Measurements from ENCODE around the gene GLIPR1L1. TPM values are rescaled to one million over a fixed set of nuclear protein-coding genes. Genes with fewer than 3 reads are reported as not detected.

The GLIPR1L1 gene
- total RNA-seq = not detected

- peak within 1 kb of the TSS; percentile 64 for H3K27ac Mint-ChIP-seq
- peak; percentile 90 for ATAC-seq (replicated peaks)
- no peaks in the 10 kb centered on the region for H3K9me3 Mint-ChIP-seq
- H3K4me3 Mint-ChIP-seq = peak within 1 kb of the TSS; percentile 86
- no peaks in the 10 kb centered on the region for H3K36me3 Mint-ChIP-seq (ENCODE audit: low read depth)
- H3K4me1 Mint-ChIP-seq = peaks cover 18% of the 10 kb centered on the region
- H3K27me3 Mint-ChIP-seq = peaks cover 7% of the 10 kb centered on the region
Measured at GRCh38 chr12:75334384-75335030, at the start of gene GLIPR1L1. TSS of gene GLIPR1L1 (plus strand) at chr12:75334670. CDS start at chr12:75334729, 59 bp downstream.

GRCh38 chr12:75288860-75289259 lies 45.6 kb upstream of the GLIPR1L1 start:
- H3K27me3 Mint-ChIP-seq = no peaks in the 10 kb centered on the region
- H3K27ac Mint-ChIP-seq = no peak overlapping the region
- no peak overlapping the region for H3K4me3 Mint-ChIP-seq
- H3K36me3 Mint-ChIP-seq (ENCODE audit: low read depth) = no peaks in the 10 kb centered on the region
- no peak for ATAC-seq (replicated peaks)
- H3K9me3 Mint-ChIP-seq = no peaks in the 10 kb centered on the region
- no peaks in the 10 kb centered on the region for H3K4me1 Mint-ChIP-seq

GRCh38 chr12:75289753-75290152 lies 44.7 kb upstream of the GLIPR1L1 start:
- no peaks in the 10 kb centered on the region for H3K4me1 Mint-ChIP-seq
- no peak overlapping the region for H3K4me3 Mint-ChIP-seq
- H3K27ac Mint-ChIP-seq = no peak overlapping the region
- no peaks in the 10 kb centered on the region for H3K9me3 Mint-ChIP-seq
- H3K36me3 Mint-ChIP-seq (ENCODE audit: low read depth) = no peaks in the 10 kb centered on the region
- no peak for ATAC-seq (replicated peaks)
- no peaks in the 10 kb centered on the region for H3K27me3 Mint-ChIP-seq

- H3K36me3 Mint-ChIP-seq (ENCODE audit: low read depth) = no peaks in the 10 kb centered on the region
- no peak overlapping the region for H3K4me3 Mint-ChIP-seq
- no peaks in the 10 kb centered on the region for H3K9me3 Mint-ChIP-seq
- no peak overlapping the region for H3K27ac Mint-ChIP-seq
- no peaks in the 10 kb centered on the region for H3K27me3 Mint-ChIP-seq
- no peak for ATAC-seq (replicated peaks)
- no peaks in the 10 kb centered on the region for H3K4me1 Mint-ChIP-seq
Measured at GRCh38 chr12:75291014-75291413, 43.5 kb upstream of the GLIPR1L1 start.

- Mint-ChIP-seq H3K4me1 (no peaks in the 10 kb centered on the region), H3K36me3 (ENCODE audit: low read depth) (no peaks in the 10 kb centered on the region)
Measured at GRCh38 chr12:75294336-75294735, 40.1 kb upstream of the GLIPR1L1 start.

GRCh38 chr12:75294797-75295196 lies 39.7 kb upstream of the GLIPR1L1 start:
- Mint-ChIP-seq H3K9me3 (no peaks in the 10 kb centered on the region), H3K27ac (no peak overlapping the region), H3K4me1 (no peaks in the 10 kb centered on the region), H3K4me3 (no peak overlapping the region), H3K36me3 (ENCODE audit: low read depth) (no peaks in the 10 kb centered on the region), H3K27me3 (no peaks in the 10 kb centered on the region)
- ATAC-seq (replicated peaks) = no peak

More at GRCh38 chr12:75294336-75294735, 40.1 kb upstream of the GLIPR1L1 start:
- no peaks in the 10 kb centered on the region for H3K27me3 Mint-ChIP-seq
- no peak overlapping the region for H3K4me3 Mint-ChIP-seq
- no peak for ATAC-seq (replicated peaks)
- H3K27ac Mint-ChIP-seq = no peak overlapping the region
- no peaks in the 10 kb centered on the region for H3K9me3 Mint-ChIP-seq

- H3K27ac Mint-ChIP-seq = no peak overlapping the region
- no peak for ATAC-seq (replicated peaks)
- H3K27me3 Mint-ChIP-seq = no peaks in the 10 kb centered on the region
- no peak overlapping the region for H3K4me3 Mint-ChIP-seq
- H3K4me1 Mint-ChIP-seq = no peaks in the 10 kb centered on the region
- H3K36me3 Mint-ChIP-seq (ENCODE audit: low read depth) = no peaks in the 10 kb centered on the region
- H3K9me3 Mint-ChIP-seq = no peaks in the 10 kb centered on the region
Measured at GRCh38 chr12:75302225-75302624, 32.2 kb upstream of the GLIPR1L1 start.

- H3K27me3 Mint-ChIP-seq = no peaks in the 10 kb centered on the region
- H3K4me3 Mint-ChIP-seq = no peak overlapping the region
- H3K27ac Mint-ChIP-seq = no peak overlapping the region
- no peaks in the 10 kb centered on the region for H3K9me3 Mint-ChIP-seq
- no peak for ATAC-seq (replicated peaks)
- H3K36me3 Mint-ChIP-seq (ENCODE audit: low read depth) = no peaks in the 10 kb centered on the region
- no peaks in the 10 kb centered on the region for H3K4me1 Mint-ChIP-seq
Measured at GRCh38 chr12:75302781-75303180, 31.7 kb upstream of the GLIPR1L1 start.

GRCh38 chr12:75305412-75306332 lies 28.8 kb upstream of the GLIPR1L1 start:
- Mint-ChIP-seq H3K4me3 (no peak overlapping the region), H3K9me3 (no peaks in the 10 kb centered on the region), H3K27ac (no peak overlapping the region), H3K27me3 (no peaks in the 10 kb centered on the region), H3K36me3 (ENCODE audit: low read depth) (no peaks in the 10 kb centered on the region), H3K4me1 (no peaks in the 10 kb centered on the region)
- no peak for ATAC-seq (replicated peaks)

- no peak for ATAC-seq (replicated peaks)
- H3K36me3 Mint-ChIP-seq (ENCODE audit: low read depth) = no peaks in the 10 kb centered on the region
- no peak overlapping the region for H3K4me3 Mint-ChIP-seq
- no peaks in the 10 kb centered on the region for H3K27me3 Mint-ChIP-seq
- no peak overlapping the region for H3K27ac Mint-ChIP-seq
- H3K4me1 Mint-ChIP-seq = peaks cover 5% of the 10 kb centered on the region
- H3K9me3 Mint-ChIP-seq = no peaks in the 10 kb centered on the region
Measured at GRCh38 chr12:75308279-75308678, 26.2 kb upstream of the GLIPR1L1 start.

- Mint-ChIP-seq H3K9me3 (no peaks in the 10 kb centered on the region), H3K36me3 (ENCODE audit: low read depth) (no peaks in the 10 kb centered on the region), H3K27me3 (no peaks in the 10 kb centered on the region), H3K4me1 (peaks cover 5% of the 10 kb centered on the region), H3K4me3 (no peak overlapping the region), H3K27ac (peak overlapping the region; percentile 9)
- ATAC-seq (replicated peaks) = no peak
Measured at GRCh38 chr12:75311369-75311768, 23.1 kb upstream of the GLIPR1L1 start.

GRCh38 chr12:75315518-75315917 lies 19.0 kb upstream of the GLIPR1L1 start:
- Mint-ChIP-seq H3K36me3 (ENCODE audit: low read depth) (no peaks in the 10 kb centered on the region), H3K4me3 (no peak overlapping the region), H3K27me3 (peaks cover 4% of the 10 kb centered on the region), H3K4me1 (peaks cover 5% of the 10 kb centered on the region), H3K27ac (no peak overlapping the region), H3K9me3 (no peaks in the 10 kb centered on the region)
- ATAC-seq (replicated peaks) = no peak

- Mint-ChIP-seq H3K9me3 (no peaks in the 10 kb centered on the region), H3K36me3 (ENCODE audit: low read depth) (no peaks in the 10 kb centered on the region), H3K4me3 (no peak overlapping the region), H3K4me1 (no peaks in the 10 kb centered on the region), H3K27me3 (peaks cover 8% of the 10 kb centered on the region), H3K27ac (no peak overlapping the region)
- ATAC-seq (replicated peaks) = no peak
Measured at GRCh38 chr12:75317784-75318183, 16.7 kb upstream of the GLIPR1L1 start.

- no peak for ATAC-seq (replicated peaks)
- Mint-ChIP-seq H3K27ac (no peak overlapping the region), H3K27me3 (peaks cover 19% of the 10 kb centered on the region), H3K9me3 (no peaks in the 10 kb centered on the region), H3K36me3 (ENCODE audit: low read depth) (no peaks in the 10 kb centered on the region), H3K4me1 (no peaks in the 10 kb centered on the region), H3K4me3 (no peak overlapping the region)
Measured at GRCh38 chr12:75322464-75322863, 12.0 kb upstream of the GLIPR1L1 start.

- H3K4me1 Mint-ChIP-seq = no peaks in the 10 kb centered on the region
- no peak overlapping the region for H3K4me3 Mint-ChIP-seq
- no peaks in the 10 kb centered on the region for H3K9me3 Mint-ChIP-seq
- ATAC-seq (replicated peaks) = no peak
- no peak overlapping the region for H3K27ac Mint-ChIP-seq
- no peaks in the 10 kb centered on the region for H3K36me3 Mint-ChIP-seq (ENCODE audit: low read depth)
- H3K27me3 Mint-ChIP-seq = peaks cover 25% of the 10 kb centered on the region
Measured at GRCh38 chr12:75323663-75324062, 10.8 kb upstream of the GLIPR1L1 start.

Measured in activated T-helper 17 cell treated with anti-CD3 and anti-CD28 coated beads, Interleukin-2, amount 50 U/mL, for 72 hours (primary cell).